ENCODE data around the gene RNASE12.
"Not testable (repeated sequence)": the region's sequence is repeated elsewhere in the genome, so short reads cannot be mapped to it uniquely, and the experiment has no call there.

The RNASE12 gene

GRCh38 chr14:20614038-20614840, 23.1 kb upstream of the RNASE12 start:
- no peak for DNase-seq (ENCODE audit: low read depth)

GRCh38 chr14:20613094-20614037, 22.2 kb upstream of the RNASE12 start:
- peak; percentile 97 for DNase-seq (ENCODE audit: low read depth)

GRCh38 chr14:20612403-20612802, 21.2 kb upstream of the RNASE12 start:
- no peak for DNase-seq (ENCODE audit: low read depth)

GRCh38 chr14:20611277-20611676, 20.1 kb upstream of the RNASE12 start:
- no peak for DNase-seq (ENCODE audit: low read depth)

- peak; percentile 80 for DNase-seq (ENCODE audit: low read depth)
Measured at GRCh38 chr14:20610002-20610765, 19.0 kb upstream of the RNASE12 start.

GRCh38 chr14:20609215-20610001, 18.2 kb upstream of the RNASE12 start:
- peak; percentile 88 for DNase-seq (ENCODE audit: low read depth)

- no peak for DNase-seq (ENCODE audit: low read depth)
Measured at GRCh38 chr14:20608383-20609110, 17.4 kb upstream of the RNASE12 start.

GRCh38 chr14:20607617-20608016, 16.4 kb upstream of the RNASE12 start:
- no peak for DNase-seq (ENCODE audit: low read depth)

- no peak for DNase-seq (ENCODE audit: low read depth)
Measured at GRCh38 chr14:20606902-20607242, 15.7 kb upstream of the RNASE12 start.

GRCh38 chr14:20606190-20606901, 15.2 kb upstream of the RNASE12 start:
- DNase-seq (ENCODE audit: low read depth): peak; percentile 43

- DNase-seq (ENCODE audit: low read depth): no peak
Measured at GRCh38 chr14:20603813-20604690, 12.9 kb upstream of the RNASE12 start.

GRCh38 chr14:20602583-20602982, 11.4 kb upstream of the RNASE12 start:
- DNase-seq (ENCODE audit: low read depth): no peak

- no peak for DNase-seq (ENCODE audit: low read depth)
Measured at GRCh38 chr14:20601522-20601921, 10.3 kb upstream of the RNASE12 start.

- DNase-seq (ENCODE audit: low read depth): no peak
Measured at GRCh38 chr14:20597108-20597507, 5.9 kb upstream of the RNASE12 start.

- DNase-seq (ENCODE audit: low read depth): not testable (repeated sequence)
Measured at GRCh38 chr14:20595726-20596125, 4.5 kb upstream of the RNASE12 start.

GRCh38 chr14:20592574-20592973, 1.4 kb upstream of the RNASE12 start:
- DNase-seq (ENCODE audit: low read depth): no peak

GRCh38 chr14:20587489-20588154, 3.6 kb downstream of the RNASE12 start, which contains the start of gene RNASE11:
RNASE11 (minus strand) TSS chr14:20588001.
- no peak for DNase-seq (ENCODE audit: low read depth)

GRCh38 chr14:20583908-20584307, 7.3 kb downstream of the RNASE12 start:
- DNase-seq (ENCODE audit: low read depth): no peak

Measured in EH (cell line).